ENCODE data around the gene CCDC81.

CCDC81 gene

GRCh38 chr11:86442827-86443226 is 68.1 kb downstream of the CCDC81 start:
- DNase-seq = no peak

GRCh38 chr11:86443415-86443814 is 68.7 kb downstream of the CCDC81 start:
- no peak for DNase-seq

DNA sequence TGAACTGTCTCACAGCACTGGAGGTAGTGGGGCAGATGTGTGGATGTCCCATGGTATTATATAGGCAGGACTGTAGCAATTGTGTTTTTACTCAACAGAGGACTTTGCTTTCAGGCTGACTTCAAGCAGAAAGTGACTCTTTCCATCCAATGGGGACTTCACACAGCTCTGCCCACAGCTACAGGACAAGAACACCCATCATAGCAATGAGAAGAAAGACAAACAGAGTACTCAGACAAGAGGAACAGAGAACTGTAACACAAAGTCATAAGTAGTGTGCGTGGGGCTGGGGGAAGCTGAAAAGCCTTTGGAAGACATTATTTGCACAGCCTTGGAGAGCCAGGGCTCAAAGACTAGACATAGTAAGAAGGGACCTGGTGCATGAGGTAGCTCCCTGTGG is 70.3 kb downstream of the CCDC81 start:
- DNase-seq = no peak

GRCh38 chr11:86446163-86446923 is 71.7 kb downstream of the CCDC81 start:
- no peak for DNase-seq

DNA sequence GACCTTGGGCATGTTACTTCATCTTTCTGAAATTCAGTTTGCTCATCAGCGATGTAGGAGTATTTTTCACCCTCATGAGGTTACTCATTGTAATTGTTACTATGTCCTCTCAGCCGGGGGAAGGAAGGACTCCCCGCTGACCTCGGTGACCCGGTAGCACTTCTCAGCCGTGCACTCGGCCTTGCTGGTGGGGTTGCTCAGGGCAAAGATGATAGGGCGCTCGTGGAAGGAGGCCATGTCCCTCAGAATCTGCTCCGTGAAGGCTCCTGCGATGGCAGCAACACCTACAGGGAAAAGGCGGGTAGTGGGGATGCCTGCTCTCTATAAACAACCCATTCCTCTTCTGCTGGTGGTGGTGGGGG is 72.2 kb downstream of the CCDC81 start:
- DNase-seq = no peak

GRCh38 chr11:86447763-86448480 is 73.2 kb downstream of the CCDC81 start:
- DNase-seq = no peak

DNA sequence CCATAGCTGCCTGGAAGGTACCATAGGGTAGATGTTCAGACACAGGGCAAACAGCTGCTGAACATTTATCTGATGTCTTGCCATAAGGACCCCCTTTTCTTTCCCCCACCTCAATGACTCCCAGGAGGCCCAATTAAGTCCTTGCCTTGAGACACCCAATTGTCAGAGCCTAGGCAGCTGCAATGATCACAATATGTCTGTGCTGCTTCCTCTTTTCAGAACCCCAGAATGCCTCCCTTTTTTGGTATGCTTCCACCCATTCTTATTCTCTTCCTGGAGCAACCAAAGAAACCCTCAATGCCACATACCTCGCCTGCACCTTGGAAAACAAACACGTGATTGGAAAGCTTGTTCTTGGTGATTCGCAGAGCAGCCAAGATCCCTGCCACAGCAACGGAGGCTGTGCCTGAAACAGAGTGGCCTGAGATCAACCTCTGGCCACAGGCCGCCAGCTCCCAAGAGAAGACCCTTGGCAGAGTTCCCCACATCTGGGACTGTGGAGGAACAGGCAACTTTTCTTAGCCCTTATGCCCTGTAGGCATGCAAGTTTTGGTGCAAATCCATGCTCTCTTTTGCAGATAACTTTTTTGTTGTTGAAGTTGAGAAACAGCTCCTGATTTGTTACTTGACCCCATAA is 75.4 kb downstream of the CCDC81 start:
- no peak for DNase-seq

DNA sequence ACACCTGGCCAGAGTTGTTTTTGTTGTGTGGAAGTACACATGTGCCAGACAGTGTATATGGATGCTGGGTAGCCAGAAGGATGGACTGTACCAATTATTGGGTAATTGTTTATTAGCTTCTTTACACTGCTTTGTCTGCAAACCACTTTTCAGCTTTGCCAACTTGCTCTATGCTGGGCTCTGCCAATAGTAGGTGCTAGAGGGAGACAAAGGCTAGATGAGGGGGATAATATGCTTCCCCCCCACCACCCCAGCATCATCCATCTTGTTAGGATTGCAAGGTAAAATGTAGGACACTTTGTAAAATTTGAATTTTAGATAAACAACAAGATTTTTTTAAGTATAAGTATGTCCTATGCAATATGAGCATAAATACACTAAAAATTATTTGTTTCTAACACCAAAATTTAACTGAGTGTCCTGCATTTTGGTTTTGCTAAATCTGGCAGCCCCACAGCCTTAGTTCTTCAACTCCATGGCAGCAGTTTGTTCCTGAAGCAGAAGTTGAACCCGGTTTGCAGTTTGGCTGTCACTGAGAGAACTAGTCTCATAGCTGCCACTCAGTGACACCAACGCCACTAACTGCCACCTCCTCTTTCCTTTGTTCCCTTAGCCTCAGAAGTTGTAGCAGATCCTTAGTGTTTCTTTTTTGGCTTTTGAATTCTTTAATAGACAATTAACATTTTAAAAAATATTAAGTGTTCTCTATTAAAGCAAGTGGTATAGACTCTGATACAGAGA is 78.8 kb downstream of the CCDC81 start:
- peak in 1 of 2 experiments; percentile 10 for DNase-seq

DNA sequence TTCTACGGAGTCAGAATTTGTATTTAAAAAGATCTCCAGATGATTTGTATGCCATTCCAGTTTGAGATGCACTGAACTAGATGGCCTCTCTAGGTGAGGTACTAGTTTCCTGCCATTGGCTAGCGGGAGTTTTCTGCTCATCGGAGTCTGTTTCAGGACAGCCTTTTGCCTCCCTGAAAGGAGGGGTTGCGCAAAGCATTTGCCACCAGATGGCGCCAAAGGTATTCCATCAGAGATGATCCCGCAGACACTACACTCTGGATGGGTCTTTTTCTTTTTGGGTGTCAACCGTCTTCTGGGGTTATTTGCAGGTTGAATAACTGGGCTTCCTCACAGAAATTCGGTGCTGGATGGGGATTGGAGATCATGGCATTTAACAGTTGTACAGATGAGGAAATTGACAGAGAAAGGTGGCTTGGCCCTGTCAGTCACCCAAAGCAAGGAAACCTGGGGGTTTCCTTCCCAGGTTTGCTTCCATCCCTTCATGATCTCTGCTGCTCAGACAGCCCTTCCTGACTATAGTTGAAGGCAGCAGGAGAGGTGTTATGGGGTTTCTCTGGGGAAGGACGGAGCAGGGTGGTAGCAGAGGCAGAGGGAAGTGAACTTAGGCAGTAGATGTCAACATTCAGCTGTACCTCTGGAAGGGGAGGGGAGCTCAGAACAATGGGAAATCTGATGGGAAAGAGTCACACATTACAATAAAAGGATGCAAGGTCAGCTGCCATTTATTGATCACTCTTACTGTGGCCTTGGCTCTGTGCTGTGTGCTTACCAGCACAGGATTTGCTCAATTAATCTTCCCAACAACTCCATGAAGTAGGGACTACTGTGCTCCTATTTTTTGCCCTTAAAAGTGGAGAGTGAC is 81.6 kb downstream of the CCDC81 start:
- DNase-seq = peak; percentile 14 to 75

DNA sequence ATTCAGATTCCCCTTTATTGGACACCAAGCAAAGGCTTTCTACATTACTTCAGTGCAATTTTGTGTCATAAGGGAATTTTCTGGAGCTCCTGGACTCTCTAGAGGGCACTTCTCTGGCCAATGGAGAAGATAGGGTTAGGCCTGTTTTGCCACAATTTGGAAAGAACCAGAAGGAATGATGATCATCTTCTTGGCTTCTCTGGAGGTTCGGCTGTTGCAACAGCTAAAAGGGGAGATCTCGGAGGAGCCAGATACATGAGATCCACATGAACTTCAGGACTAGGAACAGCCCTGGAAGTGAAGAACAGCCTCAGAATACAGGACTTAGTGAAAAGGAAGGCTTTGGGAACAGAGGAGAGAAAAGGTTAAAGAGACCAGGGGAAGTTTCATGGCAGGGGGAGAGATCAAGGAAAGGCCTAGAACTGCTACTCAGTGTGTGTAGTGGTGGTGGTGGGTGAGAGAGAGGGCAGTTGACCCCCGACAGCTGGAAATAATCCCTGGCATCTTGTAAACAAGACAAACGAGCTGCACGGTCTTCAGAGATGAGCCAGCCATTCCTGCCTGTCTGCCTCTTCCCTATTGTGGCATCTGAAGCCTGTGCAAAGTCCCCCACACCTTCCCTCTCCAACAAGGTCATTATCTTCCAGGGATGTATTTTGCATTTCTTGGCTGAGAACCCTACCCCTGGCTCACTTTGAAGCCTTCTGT is 83.8 kb downstream of the CCDC81 start:
- DNase-seq = no peak

DNA sequence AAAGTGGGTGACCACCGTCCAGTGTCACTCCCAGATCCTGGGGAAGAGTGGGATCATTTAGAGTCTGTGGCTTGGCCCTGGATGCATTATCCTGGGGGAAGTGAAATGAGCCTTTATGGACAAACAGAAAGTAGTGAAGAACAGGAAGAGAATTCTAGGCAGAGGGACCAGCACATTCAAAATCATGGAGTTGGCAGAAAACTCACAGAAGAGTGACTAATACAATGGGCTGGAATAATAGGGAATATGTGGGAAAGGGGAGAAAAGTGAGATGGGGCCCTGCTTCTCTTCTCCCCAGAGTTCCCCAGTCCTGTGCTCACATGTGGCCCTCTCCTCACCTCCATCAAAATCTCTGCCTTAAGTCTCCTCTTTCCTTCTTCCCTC is 84.3 kb downstream of the CCDC81 start:
- no peak for DNase-seq

DNA sequence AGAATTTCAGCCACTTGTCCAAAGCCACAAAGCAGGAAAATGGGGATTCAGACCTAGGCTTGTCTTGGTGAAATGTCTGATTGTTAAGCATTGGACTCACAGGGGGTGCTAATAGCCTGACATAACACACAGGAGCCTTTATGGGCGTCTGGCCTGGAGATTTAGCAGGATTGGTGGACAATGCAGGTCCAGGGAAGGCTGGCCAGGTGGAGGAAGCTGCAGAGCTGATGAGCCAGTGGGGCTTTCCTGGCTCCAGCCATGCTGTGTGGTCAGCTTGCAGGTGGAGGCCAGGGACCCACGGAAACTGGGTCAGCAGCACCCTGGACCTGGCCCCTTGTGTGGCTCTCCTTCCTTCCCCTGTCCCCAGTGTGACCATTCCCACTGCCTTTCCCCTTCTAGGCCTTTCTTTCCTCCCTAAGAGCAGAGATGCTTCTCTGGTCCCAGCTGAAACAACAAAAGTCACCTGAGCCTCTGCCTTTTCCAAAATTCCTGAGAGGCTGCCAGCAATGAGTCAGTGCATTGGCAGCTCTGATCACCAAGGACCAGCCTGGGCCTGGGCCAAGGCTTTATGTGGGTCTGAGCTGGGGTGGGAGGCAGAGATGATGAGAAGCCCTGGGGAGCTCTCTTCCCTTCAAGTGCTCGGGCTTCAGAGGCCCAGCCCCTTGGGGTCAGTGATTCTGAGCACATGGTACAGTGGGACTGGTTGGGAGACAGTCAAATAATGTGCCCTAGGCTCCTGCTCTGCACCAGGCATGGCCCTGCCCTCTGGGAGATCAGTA is 85.2 kb downstream of the CCDC81 start:
- no peak for DNase-seq

DNA sequence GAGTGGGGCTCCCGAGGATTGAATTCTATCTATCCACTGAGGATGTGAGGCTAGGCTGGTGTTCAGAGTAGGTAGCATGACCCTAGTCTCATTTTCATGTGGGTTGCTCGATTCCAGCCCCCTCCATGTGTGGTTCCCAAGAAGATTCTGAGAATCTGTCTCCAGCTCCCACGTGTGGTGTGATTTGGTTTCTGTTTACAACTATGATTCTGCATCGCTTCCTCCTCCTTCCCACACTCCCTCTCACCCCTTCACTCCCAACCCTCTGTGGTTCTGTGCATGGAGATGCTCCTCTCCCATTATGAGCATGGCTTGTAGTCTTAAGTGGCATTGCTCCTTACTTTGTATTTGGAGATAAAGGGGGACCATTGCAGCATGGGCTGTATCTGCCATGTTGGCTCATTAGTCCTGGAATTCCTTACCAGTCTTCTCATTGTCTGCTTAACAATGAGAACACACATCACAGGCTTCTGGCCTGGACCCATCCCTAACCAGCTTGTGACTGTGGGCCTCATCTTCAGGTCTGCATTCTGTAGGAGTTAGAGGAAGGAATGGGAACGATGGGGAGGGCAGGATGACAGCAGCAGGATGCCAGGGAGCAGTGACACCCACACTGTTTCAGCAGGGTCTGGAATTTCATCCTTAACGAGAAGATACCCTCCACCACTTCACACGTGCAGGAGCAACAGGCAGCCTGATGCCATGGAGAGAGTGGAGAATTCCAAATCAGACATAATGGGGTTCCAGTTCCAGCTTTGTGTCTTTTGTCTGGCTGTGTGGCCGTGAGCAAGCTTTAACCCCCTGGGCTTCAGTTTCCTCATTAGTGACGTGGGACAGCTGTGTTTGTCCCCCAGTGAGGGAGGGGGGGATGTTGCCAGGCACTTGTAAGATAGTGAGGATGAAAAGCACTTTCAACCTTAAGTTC is 86.0 kb downstream of the CCDC81 start:
- DNase-seq = no peak

DNA sequence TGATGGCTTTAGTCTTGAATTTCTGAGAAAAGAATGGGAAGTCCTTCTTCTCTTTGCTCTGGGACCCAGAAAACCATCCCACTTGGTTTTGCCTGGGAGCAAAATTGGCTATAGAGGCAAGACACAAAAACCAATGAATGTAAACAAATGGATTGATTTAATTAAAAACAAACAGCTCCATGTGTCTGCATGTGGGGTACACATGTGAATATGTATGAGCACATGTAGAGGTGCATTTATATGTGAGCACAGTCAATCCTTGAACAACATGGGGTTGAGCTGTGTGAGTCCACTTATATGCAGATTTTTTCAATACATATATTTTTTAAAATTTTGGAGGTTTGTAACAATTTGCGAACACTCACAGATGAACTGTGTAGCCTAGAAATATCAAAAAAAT is 87.2 kb downstream of the CCDC81 start:
- no peak for DNase-seq

DNA sequence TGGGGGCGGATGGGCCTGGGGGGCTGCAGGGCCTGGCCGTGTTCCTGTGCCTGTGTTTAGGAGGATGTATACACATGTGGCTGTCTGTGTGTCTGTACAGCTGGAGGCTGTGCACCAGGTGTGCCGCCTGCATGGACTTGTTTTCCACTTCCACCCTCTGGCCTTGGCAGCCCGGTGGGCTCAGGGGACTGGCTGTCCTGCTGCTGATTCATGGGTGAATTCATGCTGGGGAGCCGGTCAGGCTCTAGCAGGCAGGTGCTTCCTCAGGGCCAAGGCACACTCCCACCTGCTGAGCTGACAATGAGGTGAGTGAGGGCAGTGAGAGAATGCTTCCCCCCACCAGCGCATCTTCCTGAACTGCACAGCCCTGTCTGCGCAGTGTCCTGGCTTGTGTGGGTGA is 88.4 kb downstream of the CCDC81 start:
- DNase-seq = no peak

DNA sequence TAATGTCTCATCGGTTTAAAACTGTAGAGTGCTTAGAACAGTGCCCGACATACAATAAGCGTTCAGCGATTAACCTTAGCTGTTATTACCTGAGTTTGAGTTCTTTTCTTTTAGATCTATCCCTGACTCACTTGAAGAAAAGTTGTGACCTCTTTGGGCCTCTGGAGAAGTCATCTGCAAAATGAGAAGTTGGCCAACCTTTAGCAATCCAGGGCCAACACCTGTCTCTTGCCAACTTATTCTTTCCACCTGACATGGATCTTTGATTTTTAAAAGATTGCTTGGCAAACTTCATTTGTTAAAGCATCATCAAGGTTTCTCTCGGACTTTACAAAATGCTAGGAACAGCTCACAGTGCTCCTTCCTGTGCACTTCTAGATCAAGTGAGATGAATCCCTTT is 89.3 kb downstream of the CCDC81 start:
- no peak for DNase-seq

GRCh38 chr11:86464509-86465221 is 90.0 kb downstream of the CCDC81 start:
- DNase-seq = no peak

GRCh38 chr11:86468169-86468568 is 93.5 kb downstream of the CCDC81 start:
- DNase-seq = no peak
